ENCODE data around the gene PHAF1. TPM values are rescaled to one million over a fixed set of nuclear protein-coding genes. Genes with fewer than 3 reads are reported as not detected.
A peak's percentile ranks its signal among the peaks of the same experiment; 100 is the strongest.

The PHAF1 gene
- total and polyA plus RNA-seq, 2 experiments from 2014 or later, result 15.2 to 24.4 TPM

DNA sequence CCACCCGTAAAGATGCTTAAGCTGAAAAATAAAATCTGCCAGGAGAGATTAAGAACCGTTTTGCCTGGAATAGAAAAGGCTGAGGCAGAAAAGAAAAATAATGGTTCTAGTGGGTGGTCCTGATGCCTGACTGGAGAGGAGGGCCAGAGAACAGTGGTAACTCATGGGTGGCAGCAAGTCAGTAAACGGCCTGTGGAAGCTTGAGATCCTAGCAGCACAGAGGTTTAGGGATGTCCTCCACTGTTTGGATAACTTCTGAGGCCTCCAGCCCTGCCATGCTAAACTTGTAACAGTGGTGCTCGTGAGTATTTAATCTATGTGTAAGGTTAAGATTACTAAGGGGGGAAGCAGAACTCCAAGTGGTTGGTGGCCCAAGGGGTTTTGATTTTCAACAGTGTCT is 21.2 kb upstream of the PHAF1 start:
- H3K9me3 ChIP-seq (ENCODE audit: low read depth), result no peaks in the 10 kb centered on the region
- no peak overlapping the region for H2AFZ ChIP-seq
- peaks cover 8% of the 10 kb centered on the region; the same call in 1 of the 2 replicates for H3K36me3 ChIP-seq (ENCODE audit: low read depth)
- no peak overlapping the region for H3K9ac ChIP-seq
- peaks cover 46% of the 10 kb centered on the region for H3F3A ChIP-seq (ENCODE audit: insufficient read depth)
- no peak for TF ChIP-seq EZH2 (IDR thresholded peaks at IDR 0.05; ENCODE audit: insufficient read depth, poor library complexity, severe bottlenecking)
- no peak for TF ChIP-seq EZH2phosphoT487 (IDR thresholded peaks at IDR 0.05; ENCODE audit: insufficient read depth, low read depth)
- H3K27ac ChIP-seq, result no peak overlapping the region
- no peaks in the 10 kb centered on the region for H4K20me1 ChIP-seq (ENCODE audit: insufficient read depth)
- H3K4me1 ChIP-seq (ENCODE audit: insufficient read depth), result peaks cover 31% of the 10 kb centered on the region
- no peak overlapping the region for H3K4me3 ChIP-seq
- no peak for DNase-seq
- no peaks in the 10 kb centered on the region for H3K9me2 ChIP-seq (ENCODE audit: insufficient read depth)
- no peak overlapping the region for H3K4me2 ChIP-seq (ENCODE audit: unreplicated experiment)
- 68 to 75% methylated on average over 4 of the region's 4 CpGs for WGBS, 2 experiments (ENCODE audit: low coverage in 1 of 2, low lambda C conversion rate in 2 of 2, missing lambda C conversion rate in 2 of 2)
- H3K79me2 ChIP-seq (ENCODE audit: insufficient read depth), result peaks cover 76% of the 10 kb centered on the region
- in situ Hi-C loops (cut with MboI), result no loop called here
- H3K27me3 ChIP-seq (replicated peaks; ENCODE audit: insufficient read depth), result no peaks in the 10 kb centered on the region

DNA sequence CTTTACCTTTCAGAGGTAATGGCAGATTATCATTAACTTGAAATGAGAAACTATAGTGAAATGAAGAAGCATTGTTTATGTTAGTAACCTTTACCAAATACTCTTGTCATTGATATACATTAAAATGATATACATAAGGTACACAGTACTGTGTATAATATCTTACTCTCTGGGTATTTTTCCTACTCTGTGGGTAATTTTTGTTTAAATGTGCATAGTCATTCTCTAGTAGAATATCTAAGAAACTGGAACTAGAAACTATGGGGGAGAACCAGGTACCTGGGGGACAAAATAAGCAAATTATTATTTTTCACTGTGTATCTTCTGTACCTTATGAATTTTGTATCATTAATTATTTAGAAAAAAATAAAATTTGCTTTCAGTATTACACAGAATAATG is 20.6 kb upstream of the PHAF1 start:
- no peaks in the 10 kb centered on the region for H4K20me1 ChIP-seq (ENCODE audit: insufficient read depth)
- H3K9me2 ChIP-seq (ENCODE audit: insufficient read depth), result no peaks in the 10 kb centered on the region
- H2AFZ ChIP-seq, result no peak overlapping the region
- H3K36me3 ChIP-seq (ENCODE audit: low read depth), result peaks cover 11% of the 10 kb centered on the region; the same call in 1 of the 2 replicates
- H3K4me1 ChIP-seq (ENCODE audit: insufficient read depth), result peaks cover 33% of the 10 kb centered on the region
- H3K9me3 ChIP-seq (ENCODE audit: low read depth), result no peaks in the 10 kb centered on the region
- no peak for DNase-seq
- H3K4me3 ChIP-seq, result no peak overlapping the region
- H3K4me2 ChIP-seq (ENCODE audit: unreplicated experiment), result no peak overlapping the region
- H3K79me2 ChIP-seq (ENCODE audit: insufficient read depth), result peaks cover 76% of the 10 kb centered on the region
- H3K9ac ChIP-seq, result no peak overlapping the region
- TF ChIP-seq EZH2phosphoT487 (IDR thresholded peaks at IDR 0.05; ENCODE audit: insufficient read depth, low read depth) (no peak), EZH2 (IDR thresholded peaks at IDR 0.05; ENCODE audit: insufficient read depth, poor library complexity, severe bottlenecking) (no peak)
- no peak overlapping the region for H3K27ac ChIP-seq
- in situ Hi-C loops (cut with MboI), result no loop called here
- H3F3A ChIP-seq (ENCODE audit: insufficient read depth), result peaks cover 48% of the 10 kb centered on the region
- H3K27me3 ChIP-seq (replicated peaks; ENCODE audit: insufficient read depth), result no peaks in the 10 kb centered on the region

- peak overlapping the region; percentile 85 for H3K27ac ChIP-seq
- in situ Hi-C loops (cut with MboI), result no loop called here
- peak; percentile 96 for DNase-seq
- H3K9ac ChIP-seq, result peak overlapping the region; percentile 44
- H3K27me3 ChIP-seq (replicated peaks; ENCODE audit: insufficient read depth), result no peaks in the 10 kb centered on the region
- TF ChIP-seq EZH2phosphoT487 (IDR thresholded peaks at IDR 0.05; ENCODE audit: insufficient read depth, low read depth), result no peak
- TF ChIP-seq EZH2 (IDR thresholded peaks at IDR 0.05; ENCODE audit: insufficient read depth, poor library complexity, severe bottlenecking), result no peak
- H3K79me2 ChIP-seq (ENCODE audit: insufficient read depth), result peaks cover 67% of the 10 kb centered on the region
- peaks cover 33% of the 10 kb centered on the region for H3K4me1 ChIP-seq (ENCODE audit: insufficient read depth)
- H3K9me2 ChIP-seq (ENCODE audit: insufficient read depth), result no peaks in the 10 kb centered on the region
- 80 to 83% methylated on average over 4 of the region's 4 CpGs for WGBS, 2 experiments (ENCODE audit: low coverage in 1 of 2, low lambda C conversion rate in 2 of 2, missing lambda C conversion rate in 2 of 2)
- peaks cover 48% of the 10 kb centered on the region for H3F3A ChIP-seq (ENCODE audit: insufficient read depth)
- no peak overlapping the region for H3K4me3 ChIP-seq
- H4K20me1 ChIP-seq (ENCODE audit: insufficient read depth), result no peaks in the 10 kb centered on the region
- H3K36me3 ChIP-seq (ENCODE audit: low read depth), result 0 out of 2 replicates have a peak, but pooled peaks cover 4% of the 10 kb centered on the region
- H2AFZ ChIP-seq, result no peak overlapping the region
- H3K4me2 ChIP-seq (ENCODE audit: unreplicated experiment), result peak overlapping the region; percentile 52
- H3K9me3 ChIP-seq (ENCODE audit: low read depth), result no peaks in the 10 kb centered on the region
These were observed 17.7 kb upstream of the PHAF1 start for GRCh38 chr16:67091906-67092566.

DNA sequence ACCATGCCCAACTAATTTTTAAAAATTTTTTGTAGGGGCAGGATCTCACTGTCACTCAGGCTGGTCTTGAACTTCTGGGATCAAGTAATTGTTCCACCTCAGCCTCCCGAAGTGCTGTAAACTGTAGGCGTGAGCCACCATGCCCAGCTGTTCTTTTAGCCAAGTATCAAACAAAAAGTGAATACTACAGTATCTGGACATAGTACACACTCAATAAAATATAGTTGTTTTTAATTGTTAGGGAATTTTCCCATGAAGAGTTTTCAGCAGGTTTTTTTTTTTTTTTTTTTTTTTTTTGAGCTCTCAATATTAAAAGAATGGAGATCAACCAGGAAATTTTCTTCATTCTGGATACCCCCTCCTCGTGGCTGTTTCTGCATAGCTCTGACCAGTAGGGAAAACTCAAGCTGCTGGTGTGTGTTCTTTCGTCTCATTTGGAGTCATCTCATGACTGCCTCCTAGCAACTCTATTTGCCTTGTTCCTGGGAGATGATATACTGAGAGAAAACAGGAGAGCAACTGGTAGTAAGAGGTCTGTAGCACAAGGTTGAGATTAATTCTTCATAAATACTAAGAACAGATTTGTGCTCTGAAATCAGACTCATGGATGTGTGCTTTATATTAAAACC is 16.5 kb upstream of the PHAF1 start:
- H3K79me2 ChIP-seq (ENCODE audit: insufficient read depth), result peaks cover 66% of the 10 kb centered on the region
- H3K4me3 ChIP-seq, result no peak overlapping the region
- peak overlapping the region; percentile 85 for H3K27ac ChIP-seq

More for the DNA sequence above, 16.5 kb upstream of the PHAF1 start:
- no peak for DNase-seq
- Histone ChIP-seq H3K36me3 (ENCODE audit: low read depth) (0 out of 2 replicates have a peak, but pooled peaks cover 4% of the 10 kb centered on the region), H3F3A (ENCODE audit: insufficient read depth) (peaks cover 50% of the 10 kb centered on the region), H3K4me1 (ENCODE audit: insufficient read depth) (peaks cover 33% of the 10 kb centered on the region), H3K9me2 (ENCODE audit: insufficient read depth) (no peaks in the 10 kb centered on the region), H4K20me1 (ENCODE audit: insufficient read depth) (no peaks in the 10 kb centered on the region), H3K9me3 (ENCODE audit: low read depth) (no peaks in the 10 kb centered on the region), H2AFZ (no peak overlapping the region), H3K4me2 (ENCODE audit: unreplicated experiment) (peak overlapping the region; percentile 43), H3K27me3 (replicated peaks; ENCODE audit: insufficient read depth) (no peaks in the 10 kb centered on the region), H3K9ac (peak overlapping the region; percentile 43; the same call in 1 of the 2 replicates)
- TF ChIP-seq EZH2phosphoT487 (IDR thresholded peaks at IDR 0.05; ENCODE audit: insufficient read depth, low read depth) (no peak), EZH2 (IDR thresholded peaks at IDR 0.05; ENCODE audit: insufficient read depth, poor library complexity, severe bottlenecking) (no peak)
- 92 to 95% methylated on average over 4 of the region's 4 CpGs for WGBS, 2 experiments (ENCODE audit: low coverage in 1 of 2, low lambda C conversion rate in 2 of 2, missing lambda C conversion rate in 2 of 2)
- in situ Hi-C loops (cut with MboI), result no loop called here

All from GM23248 (cell line).